ENCODE results near the gene FLRT1. TPM values are rescaled to one million over a fixed set of nuclear protein-coding genes. Genes with fewer than 3 reads are reported as not detected.

Gene FLRT1
- total RNA-seq, 4 donors from 2014 or later: 0.54 to 4.0 (median 3.8) TPM

GRCh38 chr11:64040684-64041322 is 5.1 kb downstream of the FLRT1 start:
- peak; percentile 22 for DNase-seq
- Histone ChIP-seq H3K4me3 (replicated peaks in 1 of 3) (no peak overlapping the region), H3K27ac (no peak overlapping the region), H3K9me3 (no peaks in the 10 kb centered on the region), H3K4me1 (peaks cover 5 to 26% of the 10 kb centered on the region in 2 donors), H3K27me3 (no peaks in the 10 kb centered on the region), H3K36me3 (no peaks in the 10 kb centered on the region)
- WGBS, 2 donors: 76 to 82% methylated on average over 14 of the region's 20 CpGs
- intact Hi-C loops (cut with DNase I): no loop called here
- TF ChIP-seq, protein P1, sequence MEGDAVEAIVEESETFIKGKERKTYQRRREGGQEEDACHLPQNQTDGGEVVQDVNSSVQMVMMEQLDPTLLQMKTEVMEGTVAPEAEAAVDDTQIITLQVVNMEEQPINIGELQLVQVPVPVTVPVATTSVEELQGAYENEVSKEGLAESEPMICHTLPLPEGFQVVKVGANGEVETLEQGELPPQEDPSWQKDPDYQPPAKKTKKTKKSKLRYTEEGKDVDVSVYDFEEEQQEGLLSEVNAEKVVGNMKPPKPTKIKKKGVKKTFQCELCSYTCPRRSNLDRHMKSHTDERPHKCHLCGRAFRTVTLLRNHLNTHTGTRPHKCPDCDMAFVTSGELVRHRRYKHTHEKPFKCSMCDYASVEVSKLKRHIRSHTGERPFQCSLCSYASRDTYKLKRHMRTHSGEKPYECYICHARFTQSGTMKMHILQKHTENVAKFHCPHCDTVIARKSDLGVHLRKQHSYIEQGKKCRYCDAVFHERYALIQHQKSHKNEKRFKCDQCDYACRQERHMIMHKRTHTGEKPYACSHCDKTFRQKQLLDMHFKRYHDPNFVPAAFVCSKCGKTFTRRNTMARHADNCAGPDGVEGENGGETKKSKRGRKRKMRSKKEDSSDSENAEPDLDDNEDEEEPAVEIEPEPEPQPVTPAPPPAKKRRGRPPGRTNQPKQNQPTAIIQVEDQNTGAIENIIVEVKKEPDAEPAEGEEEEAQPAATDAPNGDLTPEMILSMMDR (IDR thresholded peaks at IDR 0.05): peak in 4 of 6 experiments; percentile 25 to 63 (median 43)
- no peak for TF ChIP-seq POLR2A (IDR thresholded peaks at IDR 0.05)

- DNase-seq: no peak
- H3K27ac ChIP-seq: no peak overlapping the region
- no peak overlapping the region for H3K4me3 ChIP-seq (replicated peaks in 1 of 3)
- no peaks in the 10 kb centered on the region for H3K9me3 ChIP-seq
- no peak for TF ChIP-seq POLR2A (IDR thresholded peaks at IDR 0.05)
- TF ChIP-seq, protein P1 (IDR thresholded peaks at IDR 0.05): no peak
- 60 to 89% methylated on average over 1 to 9 of the region's 9 CpGs for WGBS, 2 donors
- H3K4me1 ChIP-seq: peaks cover 2 to 17% of the 10 kb centered on the region in 2 donors
- H3K27me3 ChIP-seq: no peaks in the 10 kb centered on the region
- no peaks in the 10 kb centered on the region for H3K36me3 ChIP-seq
- intact Hi-C loops (cut with DNase I): no loop called here
Measured at GRCh38 chr11:64041846-64042245, 6.1 kb downstream of the FLRT1 start.

DNA sequence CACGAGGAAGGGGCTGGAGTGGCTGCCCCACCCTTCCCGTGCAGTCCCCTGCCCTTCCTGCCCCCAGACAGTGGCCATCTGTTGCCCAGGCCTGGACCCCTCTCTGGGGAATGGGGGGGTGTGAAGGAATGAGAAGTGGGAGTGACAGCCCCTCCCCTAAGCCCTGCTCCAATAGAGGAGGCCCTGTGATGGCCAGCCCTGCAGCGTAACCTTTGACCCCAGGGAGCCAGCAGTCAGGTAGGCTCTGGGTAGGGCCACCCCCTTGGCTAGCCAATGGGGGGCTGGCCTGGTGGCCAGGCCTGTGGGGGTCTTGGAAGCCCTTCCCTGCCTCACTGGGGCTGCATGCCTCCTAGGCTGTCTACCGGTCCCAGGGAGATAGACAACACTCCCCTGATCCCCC is 6.6 kb downstream of the FLRT1 start:
- Histone ChIP-seq H3K4me1 (peaks cover 0 to 13% of the 10 kb centered on the region in 2 donors), H3K4me3 (replicated peaks in 1 of 3) (no peak overlapping the region), H3K9me3 (no peaks in the 10 kb centered on the region), H3K27ac (no peak overlapping the region), H3K36me3 (no peaks in the 10 kb centered on the region), H3K27me3 (no peaks in the 10 kb centered on the region)
- no peak for TF ChIP-seq POLR2A (IDR thresholded peaks at IDR 0.05)
- TF ChIP-seq, protein P1 (IDR thresholded peaks at IDR 0.05): no peak
- no peak for DNase-seq
- intact Hi-C loops (cut with DNase I): no loop called here
- 74 to 84% methylated on average over 3 to 4 of the region's 4 CpGs for WGBS, 2 donors

DNA sequence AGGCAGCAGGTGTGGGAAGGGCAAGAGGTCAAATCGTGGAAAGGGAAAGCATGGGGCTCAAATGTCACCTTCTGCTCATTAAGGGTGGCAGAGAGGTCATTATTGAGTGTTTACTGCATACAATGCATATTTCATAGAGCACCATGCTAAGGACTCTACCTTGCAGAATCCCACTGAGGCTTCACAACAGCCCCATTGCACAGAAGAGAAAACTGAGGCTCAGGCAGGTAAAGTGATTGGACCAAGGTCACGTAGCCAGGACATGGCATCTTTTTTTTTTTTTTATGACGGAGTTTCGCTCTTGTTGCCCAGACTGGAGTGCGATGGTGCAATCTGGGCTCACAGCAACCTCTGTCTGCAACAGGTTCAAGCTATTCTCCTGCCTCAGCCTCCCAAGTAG is 7.8 kb downstream of the FLRT1 start:
- DNase-seq: no peak
- TF ChIP-seq, protein P1 (IDR thresholded peaks at IDR 0.05): no peak
- TF ChIP-seq POLR2A (IDR thresholded peaks at IDR 0.05): no peak
- Histone ChIP-seq H3K27ac (no peak overlapping the region), H3K9me3 (no peaks in the 10 kb centered on the region), H3K4me1 (peaks cover 0 to 13% of the 10 kb centered on the region in 2 donors), H3K36me3 (no peaks in the 10 kb centered on the region), H3K27me3 (no peaks in the 10 kb centered on the region), H3K4me3 (replicated peaks in 1 of 3) (no peak overlapping the region)
- intact Hi-C loops (cut with DNase I): no loop called here
- WGBS, 2 donors: 93% methylated on average over 5 of the region's 5 CpGs

GRCh38 chr11:64044730-64045393 is 9.1 kb downstream of the FLRT1 start:
- Histone ChIP-seq H3K4me1 (peaks cover 0 to 13% of the 10 kb centered on the region in 2 donors), H3K9me3 (no peaks in the 10 kb centered on the region), H3K27ac (peak overlapping the region in 2 of 3 donors; percentile 30 to 66), H3K4me3 (replicated peaks in 1 of 3) (no peak overlapping the region), H3K36me3 (no peaks in the 10 kb centered on the region), H3K27me3 (no peaks in the 10 kb centered on the region)
- TF ChIP-seq, protein P1 (IDR thresholded peaks at IDR 0.05): no peak
- no peak for TF ChIP-seq POLR2A (IDR thresholded peaks at IDR 0.05)
- 71 to 77% methylated on average over 17 to 18 of the region's 18 CpGs for WGBS, 2 donors
- intact Hi-C loops (cut with DNase I): no loop called here
- peak; percentile 65 to 66 for DNase-seq

Data from thyroid gland (tissue), 4 donors.